Fibroblast of lung (primary cell): ENCODE measurements around the gene MCF2L.

Experiments
- EZH2 ChIP-seq: IDR thresholded peaks from 2 replicates; pipeline ENCODE4 v1.5.1; 2012; ENCODE audit warnings: low read length, control low read depth, mild to moderate bottlenecking; ENCODE audit errors: missing control alignments
- TF ChIP-seq, protein P1 (sequence below), 2 donors: IDR thresholded peaks in 1 of 2; conservative IDR thresholded peaks in 1 of 2; 1 replicate in 1 of 2; 2 replicates in 1 of 2; pipeline ENCODE4 v1.5.1; 2011 to 2012; ENCODE audit warnings: low read length in 2 of 2, control low read depth in 1 of 2, inconsistent platforms in 1 of 2, low read depth in 1 of 2, mild to moderate bottlenecking in 1 of 2

DNA sequence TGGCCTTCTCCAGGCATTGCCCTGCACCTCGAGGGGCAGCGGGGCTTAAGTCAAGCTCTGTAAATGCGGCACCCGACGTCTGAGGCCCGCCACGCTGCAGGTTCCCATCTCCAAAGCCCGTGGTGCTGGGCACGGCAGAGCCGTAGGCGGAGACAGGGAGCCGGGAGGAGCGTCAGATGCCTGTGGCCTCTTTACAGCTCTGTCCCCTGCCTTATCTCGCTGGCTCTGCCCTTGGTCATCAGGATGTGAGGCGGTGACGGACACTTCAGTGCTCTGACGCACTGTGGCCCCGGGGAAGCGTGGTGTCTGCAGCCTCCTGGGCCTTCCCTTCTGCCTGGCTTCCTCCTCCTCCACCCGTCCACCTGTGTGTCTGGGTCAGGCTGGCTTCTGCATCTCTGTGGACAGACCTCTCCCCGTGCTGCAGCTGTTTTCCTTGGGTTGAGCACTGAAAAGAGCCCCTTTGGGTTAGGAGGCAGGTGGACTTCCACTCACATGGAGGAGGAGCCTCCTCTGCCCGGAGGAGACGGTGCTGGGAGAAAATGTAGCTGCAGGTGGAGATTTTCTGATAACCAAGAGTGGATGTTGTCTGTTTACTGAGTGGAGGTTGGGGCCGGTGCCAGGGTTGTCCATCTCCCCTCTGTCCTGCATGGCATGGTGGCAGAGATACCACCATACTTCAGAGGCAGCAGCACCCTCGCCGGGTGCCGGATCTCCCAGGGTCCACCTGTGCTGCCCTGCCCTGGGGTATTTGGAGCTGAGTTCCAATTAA lies 14.6 kb downstream of the MCF2L start:
- TF ChIP-seq, protein P1, sequence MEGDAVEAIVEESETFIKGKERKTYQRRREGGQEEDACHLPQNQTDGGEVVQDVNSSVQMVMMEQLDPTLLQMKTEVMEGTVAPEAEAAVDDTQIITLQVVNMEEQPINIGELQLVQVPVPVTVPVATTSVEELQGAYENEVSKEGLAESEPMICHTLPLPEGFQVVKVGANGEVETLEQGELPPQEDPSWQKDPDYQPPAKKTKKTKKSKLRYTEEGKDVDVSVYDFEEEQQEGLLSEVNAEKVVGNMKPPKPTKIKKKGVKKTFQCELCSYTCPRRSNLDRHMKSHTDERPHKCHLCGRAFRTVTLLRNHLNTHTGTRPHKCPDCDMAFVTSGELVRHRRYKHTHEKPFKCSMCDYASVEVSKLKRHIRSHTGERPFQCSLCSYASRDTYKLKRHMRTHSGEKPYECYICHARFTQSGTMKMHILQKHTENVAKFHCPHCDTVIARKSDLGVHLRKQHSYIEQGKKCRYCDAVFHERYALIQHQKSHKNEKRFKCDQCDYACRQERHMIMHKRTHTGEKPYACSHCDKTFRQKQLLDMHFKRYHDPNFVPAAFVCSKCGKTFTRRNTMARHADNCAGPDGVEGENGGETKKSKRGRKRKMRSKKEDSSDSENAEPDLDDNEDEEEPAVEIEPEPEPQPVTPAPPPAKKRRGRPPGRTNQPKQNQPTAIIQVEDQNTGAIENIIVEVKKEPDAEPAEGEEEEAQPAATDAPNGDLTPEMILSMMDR (conservative IDR thresholded peaks at IDR 0.05 in 1 of 2, IDR thresholded peaks at IDR 0.05 in 1 of 2; ENCODE audit: low read depth in 1 of 2, low read length in 2 of 2) = no peak
- TF ChIP-seq EZH2 = no peak
